ENCODE data around the gene KRT33B. TPM values are rescaled to one million over a fixed set of nuclear protein-coding genes. Genes with fewer than 3 reads are reported as not detected.

KRT33B gene
- total and polyA plus RNA-seq, 10 of the 15 experiments (the other 5 are each of a cell fraction or from before 2014, with no cell fraction given), result not detected

DNA sequence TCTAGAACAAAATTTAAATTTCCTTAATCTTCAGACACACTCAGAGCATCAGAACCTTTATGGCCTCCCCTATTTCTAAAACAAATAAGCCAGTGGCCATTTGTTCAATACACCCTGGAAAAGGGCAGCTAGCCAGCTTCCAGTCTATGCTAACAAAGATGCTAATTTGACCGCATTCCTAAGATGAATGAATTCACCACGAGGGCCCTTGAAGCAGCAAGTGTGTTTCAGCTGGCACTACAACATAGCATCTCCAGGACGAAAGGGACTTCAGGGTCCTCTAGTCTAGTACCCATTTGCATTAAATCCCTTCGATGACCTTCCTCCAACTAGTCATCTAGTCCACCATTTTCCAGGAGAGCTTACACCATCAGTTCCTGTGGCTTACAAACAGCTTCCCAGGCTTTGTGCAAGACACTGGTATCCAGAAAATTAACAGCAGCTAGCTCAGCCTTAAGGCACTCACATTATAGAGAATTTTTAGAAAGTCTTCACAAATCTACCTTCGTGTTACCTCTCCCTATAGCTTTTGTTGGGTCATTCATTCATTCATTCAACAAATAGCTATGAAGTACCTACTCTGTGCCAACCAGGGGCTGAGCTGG lies 43.8 kb upstream of the KRT33B start:
- in situ Hi-C loops (cut with MboI), result no loop called here
- no peak overlapping the region for H3K4me3 ChIP-seq
- no peaks in the 10 kb centered on the region for H3K36me3 ChIP-seq (ENCODE audit: control insufficient read depth in 2 of 2, insufficient read depth in 2 of 2, low read length in 1 of 2)
- no TSS peak for BruUV-seq (replicated peaks)
- ChIA-PET CTCF (interaction anchor here (0.6 to 1.4 kb wide), 3 partner anchors 9 to 19 kb away, joined by 3 to 6 read pairs (median 4); no protein-coding TSS in a partner anchor), POLR2A (no interaction called here), RAD21 (ENCODE audit: unreplicated experiment) (no interaction called here), SMC1A (ENCODE audit: uncharacterized antibody, unreplicated experiment) (interaction anchor here (0.9 kb wide), 1 partner anchor 74 kb away, joined by 4 read pairs; no protein-coding TSS in a partner anchor)
- TF ChIP-seq SMARCA5 (IDR thresholded peaks at IDR 0.05), result no peak
- TF ChIP-seq, protein P1, sequence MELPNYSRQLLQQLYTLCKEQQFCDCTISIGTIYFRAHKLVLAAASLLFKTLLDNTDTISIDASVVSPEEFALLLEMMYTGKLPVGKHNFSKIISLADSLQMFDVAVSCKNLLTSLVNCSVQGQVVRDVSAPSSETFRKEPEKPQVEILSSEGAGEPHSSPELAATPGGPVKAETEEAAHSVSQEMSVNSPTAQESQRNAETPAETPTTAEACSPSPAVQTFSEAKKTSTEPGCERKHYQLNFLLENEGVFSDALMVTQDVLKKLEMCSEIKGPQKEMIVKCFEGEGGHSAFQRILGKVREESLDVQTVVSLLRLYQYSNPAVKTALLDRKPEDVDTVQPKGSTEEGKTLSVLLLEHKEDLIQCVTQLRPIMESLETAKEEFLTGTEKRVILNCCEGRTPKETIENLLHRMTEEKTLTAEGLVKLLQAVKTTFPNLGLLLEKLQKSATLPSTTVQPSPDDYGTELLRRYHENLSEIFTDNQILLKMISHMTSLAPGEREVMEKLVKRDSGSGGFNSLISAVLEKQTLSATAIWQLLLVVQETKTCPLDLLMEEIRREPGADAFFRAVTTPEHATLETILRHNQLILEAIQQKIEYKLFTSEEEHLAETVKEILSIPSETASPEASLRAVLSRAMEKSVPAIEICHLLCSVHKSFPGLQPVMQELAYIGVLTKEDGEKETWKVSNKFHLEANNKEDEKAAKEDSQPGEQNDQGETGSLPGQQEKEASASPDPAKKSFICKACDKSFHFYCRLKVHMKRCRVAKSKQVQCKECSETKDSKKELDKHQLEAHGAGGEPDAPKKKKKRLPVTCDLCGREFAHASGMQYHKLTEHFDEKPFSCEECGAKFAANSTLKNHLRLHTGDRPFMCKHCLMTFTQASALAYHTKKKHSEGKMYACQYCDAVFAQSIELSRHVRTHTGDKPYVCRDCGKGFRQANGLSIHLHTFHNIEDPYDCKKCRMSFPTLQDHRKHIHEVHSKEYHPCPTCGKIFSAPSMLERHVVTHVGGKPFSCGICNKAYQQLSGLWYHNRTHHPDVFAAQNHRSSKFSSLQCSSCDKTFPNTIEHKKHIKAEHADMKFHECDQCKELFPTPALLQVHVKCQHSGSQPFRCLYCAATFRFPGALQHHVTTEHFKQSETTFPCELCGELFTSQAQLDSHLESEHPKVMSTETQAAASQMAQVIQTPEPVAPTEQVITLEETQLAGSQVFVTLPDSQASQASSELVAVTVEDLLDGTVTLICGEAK (IDR thresholded peaks at IDR 0.05; ENCODE audit: borderline replicate concordance), result no peak
- TF ChIP-seq GATAD2B (conservative IDR thresholded peaks at IDR 0.05; ENCODE audit: low read depth), result no peak
- TF ChIP-seq ZBTB4 (CRISPR knock-in tag; IDR thresholded peaks at IDR 0.05), result no peak
- no peaks in the 10 kb centered on the region for H3K79me2 ChIP-seq (ENCODE audit: control insufficient read depth, insufficient read depth, low read length)
- H3K27me3 ChIP-seq (replicated peaks in 1 of 2; ENCODE audit: control insufficient read depth in 2 of 2, insufficient read depth in 2 of 2, low read length in 1 of 2), result peaks cover 0 to 2% of the 10 kb centered on the region in 2 experiments; a peak in 1 of 4 replicates
- no peak overlapping the region for H3K4me2 ChIP-seq (ENCODE audit: control insufficient read depth, insufficient read depth)
- ATAC-seq (no peak), FAIRE-seq (no peak), DNase-seq (ENCODE audit: low read depth, low spot score) (no peak)
- intact Hi-C loops (cut with micrococcal nuclease; ENCODE audit: unreplicated experiment), result no loop called here
- no peaks in the 10 kb centered on the region for H4K20me1 ChIP-seq (ENCODE audit: control insufficient read depth, insufficient read depth)
- no peaks in the 10 kb centered on the region for H3K9me3 ChIP-seq (replicated peaks; ENCODE audit: control insufficient read depth, insufficient read depth, low read length)
- whole genome bisulfite sequencing (ENCODE audit: insufficient coverage, insufficient replicate concordance, low lambda C conversion rate, missing lambda C conversion rate), result 13% methylated on average over 5 of the region's 5 CpGs
- no peak overlapping the region for H3K27ac ChIP-seq (ENCODE audit: control insufficient read depth, insufficient read depth)
- H3K9ac ChIP-seq (ENCODE audit: control insufficient read depth, insufficient read depth, low read length), result no peak overlapping the region
- no peak overlapping the region for H2AFZ ChIP-seq (ENCODE audit: control insufficient read depth, low read depth, low read length)
- no peaks in the 10 kb centered on the region for H3K4me1 ChIP-seq (ENCODE audit: control insufficient read depth, insufficient read depth, low read length)

Measured in GM12878 (cell line).